Stimulated activated CD8-positive, alpha-beta memory T cell treated with anti-CD3 and anti-CD28 coated beads, Interleukin-12 subunit alpha, Interleukin-12 subunit beta, amount 100 ng/mL, for 4 hours (primary cell): ENCODE measurements around the gene SRP9.
"Not testable (repeated sequence)": the region's sequence is repeated elsewhere in the genome, so short reads cannot be mapped to it uniquely, and the experiment has no call there.

Source experiments
- DNase-seq: peaks from one replicate; pipeline ENCODE4 v3.0.0-alpha.2; 2020; ENCODE audit warnings: low read depth

SRP9 gene

GRCh38 chr1:225815526-225816178, 38.0 kb downstream of the SRP9 start:
- no peak for DNase-seq

GRCh38 chr1:225816643-225817538, 39.3 kb downstream of the SRP9 start:
- no peak for DNase-seq

- DNase-seq = no peak
Measured at GRCh38 chr1:225817611-225818061, 40.0 kb downstream of the SRP9 start.

- DNase-seq = no peak
Measured at GRCh38 chr1:225818229-225818628, 40.6 kb downstream of the SRP9 start.

GRCh38 chr1:225819346-225820192, 41.9 kb downstream of the SRP9 start:
- DNase-seq = no peak

GRCh38 chr1:225820522-225821120, 43.0 kb downstream of the SRP9 start:
- DNase-seq = no peak

GRCh38 chr1:225822655-225823403, 45.2 kb downstream of the SRP9 start:
- no peak for DNase-seq

- DNase-seq = no peak
Measured at GRCh38 chr1:225823811-225824261, 46.2 kb downstream of the SRP9 start.

- DNase-seq = no peak
Measured at GRCh38 chr1:225824533-225824941, 46.9 kb downstream of the SRP9 start.

- DNase-seq = no peak
Measured at GRCh38 chr1:225825078-225825477, 47.5 kb downstream of the SRP9 start.

GRCh38 chr1:225825607-225826007, 48.0 kb downstream of the SRP9 start:
- no peak for DNase-seq

GRCh38 chr1:225827076-225827475, 49.5 kb downstream of the SRP9 start:
- DNase-seq = no peak

- DNase-seq = no peak
Measured at GRCh38 chr1:225828706-225829345, 51.2 kb downstream of the SRP9 start.

GRCh38 chr1:225830841-225831240, 53.2 kb downstream of the SRP9 start:
- no peak for DNase-seq

GRCh38 chr1:225834417-225835329, 57.0 kb downstream of the SRP9 start:
- DNase-seq = no peak

GRCh38 chr1:225835856-225836255, 58.2 kb downstream of the SRP9 start:
- DNase-seq = no peak

GRCh38 chr1:225836296-225836695, 58.7 kb downstream of the SRP9 start:
- not testable (repeated sequence) for DNase-seq

- no peak for DNase-seq
Measured at GRCh38 chr1:225838793-225839192, 61.2 kb downstream of the SRP9 start.
